GM18505 (cell line): Measurements from ENCODE around the gene CHRM1.
"Not testable (repeated sequence)": the region's sequence is repeated elsewhere in the genome, so short reads cannot be mapped to it uniquely, and the experiment has no call there.

Experiments
- ATAC-seq: cut with Tn5 transposase; IDR thresholded peaks from one replicate; pipeline ENCODE4 v1.9.1; 2021; ENCODE audit not compliant: unreplicated experiment
- POLR2A ChIP-seq: IDR thresholded peaks from 4 replicates; pipeline ENCODE4 v1.6.1; 2011; ENCODE audit warnings: borderline replicate concordance; ENCODE audit not compliant: insufficient read depth, insufficient read length; ENCODE audit errors: extremely low read depth

Gene CHRM1

GRCh38 chr11:62921201-62921572 lies at the start of gene CHRM1:
Gene CHRM1 (minus strand): TSS chr11:62921363. CDS start chr11:62911100, 10,263 bp downstream.
- TF ChIP-seq POLR2A, result no peak
- no peak for ATAC-seq

GRCh38 chr11:62965574-62965973 lies 44.4 kb upstream of the CHRM1 start:
- no peak for TF ChIP-seq POLR2A
- ATAC-seq, result no peak

DNA sequence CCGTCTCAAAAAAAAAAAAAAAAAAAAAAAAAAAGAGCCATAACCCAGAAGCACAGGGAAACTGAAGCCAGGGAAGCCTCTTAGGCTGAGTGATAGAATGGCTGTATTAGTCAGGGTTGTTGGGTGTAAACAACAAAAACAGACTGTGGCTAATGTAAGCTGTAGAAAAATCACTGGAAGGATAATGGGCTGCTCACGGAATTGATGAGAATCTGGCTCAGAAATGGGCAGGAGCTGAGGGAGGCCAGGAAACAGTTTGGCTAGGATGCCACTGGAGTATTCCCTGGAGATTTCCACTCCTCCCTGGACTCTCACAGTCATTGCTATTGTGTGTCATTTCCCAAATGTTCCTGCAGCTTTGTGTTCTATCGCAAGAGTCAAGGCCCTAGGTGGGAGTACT lies 41.2 kb upstream of the CHRM1 start:
- TF ChIP-seq POLR2A, result no peak
- ATAC-seq, result no peak

GRCh38 chr11:62961017-62961570 lies 39.9 kb upstream of the CHRM1 start:
- no peak for TF ChIP-seq POLR2A
- no peak for ATAC-seq

DNA sequence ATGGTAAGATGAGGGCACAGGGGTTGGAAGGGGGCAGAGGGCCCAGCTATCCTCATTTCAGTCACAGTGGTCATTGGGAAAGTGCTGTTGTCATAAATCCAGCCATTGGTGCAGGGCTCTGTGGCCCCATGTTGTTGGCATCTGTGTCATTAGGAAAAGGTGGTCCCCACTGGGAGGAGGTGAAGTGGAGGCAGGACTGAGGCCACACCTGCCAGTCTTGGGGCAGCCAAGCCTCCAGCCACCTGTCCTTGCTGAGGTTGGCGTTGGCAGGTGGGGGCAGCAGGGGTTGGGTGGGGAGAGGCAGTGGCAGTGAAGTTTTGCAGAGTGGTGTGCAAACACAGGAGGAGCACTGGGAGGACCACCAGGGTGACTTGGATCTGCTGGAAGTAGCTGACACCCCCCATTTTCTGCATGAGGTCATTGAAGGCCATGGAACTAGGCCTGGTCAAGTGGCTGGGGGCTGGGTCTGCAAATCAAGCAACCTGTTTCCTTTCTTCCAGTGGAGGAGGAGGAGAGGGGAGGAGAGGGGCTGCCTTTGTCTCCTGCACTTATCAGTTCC lies 38.3 kb upstream of the CHRM1 start:
- ATAC-seq, result no peak
- no peak for TF ChIP-seq POLR2A

DNA sequence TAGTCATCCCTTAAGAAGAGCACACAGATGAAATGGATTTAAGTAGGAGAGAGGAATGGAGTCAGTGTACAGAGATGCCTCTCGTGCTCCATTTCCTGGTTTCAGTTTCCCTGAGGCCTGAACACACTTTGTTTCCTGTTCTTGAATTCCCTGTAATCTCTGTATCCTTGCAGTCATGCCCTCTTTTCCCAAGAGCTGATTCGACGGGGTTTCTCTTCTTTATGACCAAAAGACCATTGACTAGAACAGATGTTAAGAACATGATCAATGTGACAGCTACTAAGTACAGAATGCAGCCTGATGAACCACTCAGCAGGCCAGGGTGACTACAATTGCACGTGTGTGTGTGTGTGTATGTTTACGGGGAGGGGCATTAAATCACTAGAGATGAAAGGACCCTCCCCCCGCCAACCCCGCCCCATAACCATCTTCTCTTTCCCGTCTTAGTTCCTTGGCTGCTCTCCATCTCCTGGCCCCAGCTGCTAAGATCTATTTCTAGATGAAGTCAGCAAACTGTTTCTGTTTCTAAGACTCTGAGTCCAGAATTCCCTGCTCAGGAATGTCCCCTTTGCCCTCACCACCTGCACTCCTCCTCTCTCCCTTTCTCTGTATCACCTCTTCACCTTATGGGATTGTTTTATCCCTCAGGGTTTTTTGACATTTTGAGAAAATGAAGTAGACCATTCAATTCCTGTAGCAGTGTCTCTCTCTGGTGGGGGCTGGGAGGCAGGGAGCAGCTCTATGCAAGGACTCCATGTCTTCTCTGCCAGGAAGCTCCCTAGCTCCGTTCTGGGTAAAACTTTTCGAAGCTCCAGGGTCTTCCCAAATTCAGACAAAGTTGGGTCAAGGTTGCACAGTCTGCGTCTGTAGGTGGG lies 37.6 kb upstream of the CHRM1 start:
- TF ChIP-seq POLR2A, result no peak
- no peak for ATAC-seq

DNA sequence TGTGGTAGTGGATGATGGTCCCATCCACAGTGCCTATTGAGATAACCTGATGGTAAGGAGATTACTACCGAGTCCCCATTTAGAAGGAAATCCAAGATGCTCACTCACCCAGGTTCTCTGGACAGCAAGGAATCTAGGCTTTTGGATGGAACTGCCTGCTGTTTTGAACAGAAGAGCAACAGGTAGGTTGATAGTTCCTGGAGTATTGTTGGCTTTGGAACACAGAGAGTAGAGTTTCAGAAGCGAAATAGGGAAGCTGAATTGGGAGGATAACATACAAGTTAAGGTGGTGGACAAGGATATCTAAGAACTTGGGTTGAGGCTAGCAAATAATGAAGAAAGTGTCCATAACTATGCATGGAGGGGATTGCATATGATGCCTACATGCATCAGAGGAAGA lies 36.0 kb upstream of the CHRM1 start:
- ATAC-seq, result no peak
- TF ChIP-seq POLR2A, result no peak

DNA sequence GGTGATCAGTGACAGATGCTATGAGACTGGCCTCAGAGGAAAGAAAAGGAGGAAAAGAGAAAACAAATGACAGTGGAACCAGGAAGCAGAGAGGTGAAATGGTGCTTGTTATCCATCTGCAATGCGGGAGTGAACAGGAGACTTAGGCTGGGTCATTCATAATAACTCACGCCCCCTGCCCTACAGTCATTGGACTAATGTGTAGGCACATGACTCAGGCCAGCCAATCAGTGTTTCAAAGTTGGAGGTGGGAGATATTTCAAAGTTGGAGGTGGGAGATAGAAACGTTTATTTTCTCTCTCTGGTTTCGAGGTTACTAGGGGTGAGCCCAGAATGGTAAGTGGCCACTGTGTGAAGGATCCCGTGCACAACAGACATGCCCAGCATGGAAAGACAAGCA lies 33.3 kb upstream of the CHRM1 start:
- ATAC-seq, result no peak
- TF ChIP-seq POLR2A, result no peak

DNA sequence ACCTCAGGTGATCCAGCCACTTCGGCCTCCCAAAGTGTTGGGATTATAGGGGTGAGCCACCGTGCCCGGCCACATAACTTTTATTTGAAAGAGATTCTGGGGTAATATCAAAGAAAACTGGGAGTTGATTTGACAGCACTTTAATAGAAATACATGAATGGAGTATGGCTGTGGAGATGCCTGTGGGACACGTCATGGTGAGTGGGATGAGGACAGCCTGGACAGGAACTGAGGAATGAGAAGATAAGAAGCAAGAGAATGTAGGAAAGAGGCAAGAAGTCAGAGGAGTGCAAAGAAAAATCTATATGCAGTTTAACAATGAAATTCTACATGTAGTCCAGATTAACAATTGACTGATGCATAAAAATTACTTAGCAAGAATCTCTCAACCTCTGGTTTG lies 32.6 kb upstream of the CHRM1 start:
- no peak for TF ChIP-seq POLR2A
- ATAC-seq, result no peak

DNA sequence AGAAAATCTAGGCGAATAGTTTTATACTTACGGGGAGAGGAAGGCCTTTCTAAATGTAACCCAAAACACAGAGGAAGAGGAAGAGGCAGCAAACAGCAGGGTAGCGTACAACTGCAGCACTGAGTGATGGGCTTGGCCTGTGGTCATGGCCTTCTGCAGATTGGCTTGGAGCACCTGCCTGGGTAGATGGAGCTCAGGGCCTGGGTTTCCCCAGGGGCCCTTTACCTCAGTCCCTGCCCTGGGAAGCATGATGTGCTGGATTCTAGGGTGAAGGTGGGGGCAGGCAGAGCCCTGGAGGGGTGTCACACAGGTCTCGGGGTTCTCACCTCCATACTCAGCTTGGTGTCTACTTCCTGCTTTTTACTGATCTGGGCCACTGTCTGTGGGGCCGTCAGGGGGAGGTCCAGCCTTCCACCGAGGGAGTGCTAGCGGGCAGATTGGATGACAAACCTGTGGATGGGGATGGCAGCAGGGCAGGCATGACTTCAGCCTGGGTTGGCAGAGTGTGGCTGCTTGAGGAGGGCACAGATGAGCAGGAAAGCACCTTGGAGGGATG lies 27.7 kb upstream of the CHRM1 start:
- ATAC-seq, result no peak

DNA sequence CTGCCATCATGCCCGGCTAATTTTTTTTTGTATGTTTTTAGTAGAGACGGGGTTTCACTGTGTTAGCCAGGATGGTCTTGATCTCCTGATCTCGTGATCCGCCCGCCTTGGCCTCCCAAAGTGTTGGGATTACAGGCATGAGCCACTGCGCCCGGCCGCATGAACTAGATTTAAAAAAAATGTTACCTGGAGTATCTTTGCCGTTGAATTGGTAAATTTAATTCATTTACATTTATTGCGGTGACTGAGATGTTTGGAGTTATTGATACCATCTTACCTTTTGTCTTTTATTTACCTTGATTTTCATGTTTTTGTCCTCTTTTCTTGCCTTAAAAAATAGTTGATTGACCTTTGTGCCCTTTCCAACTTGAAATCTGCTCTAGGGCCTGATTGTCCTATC lies 24.4 kb upstream of the CHRM1 start:
- ATAC-seq, result not testable (repeated sequence)

More for the DNA sequence above, 27.7 kb upstream of the CHRM1 start:
- TF ChIP-seq POLR2A, result no peak

DNA sequence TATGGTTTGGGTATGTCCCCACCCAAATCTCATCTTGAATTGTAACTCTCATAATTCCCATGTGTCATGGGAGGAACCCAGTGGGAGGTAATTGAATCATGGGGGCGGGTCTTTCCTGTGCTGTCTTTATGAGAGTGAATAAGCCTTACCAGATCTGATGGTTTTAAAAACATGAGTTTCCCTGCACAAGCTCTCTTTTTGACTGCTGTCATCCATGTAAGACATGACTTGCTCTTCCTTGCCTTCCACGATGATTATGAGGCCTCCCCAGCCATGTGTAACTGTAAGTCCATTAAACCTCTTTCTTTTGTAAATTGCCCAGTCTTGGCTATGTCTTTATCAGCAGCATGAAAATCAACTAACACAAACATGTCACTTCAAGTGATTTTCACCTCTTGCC lies 16.4 kb upstream of the CHRM1 start:
- ATAC-seq, result not testable (repeated sequence)

DNA sequence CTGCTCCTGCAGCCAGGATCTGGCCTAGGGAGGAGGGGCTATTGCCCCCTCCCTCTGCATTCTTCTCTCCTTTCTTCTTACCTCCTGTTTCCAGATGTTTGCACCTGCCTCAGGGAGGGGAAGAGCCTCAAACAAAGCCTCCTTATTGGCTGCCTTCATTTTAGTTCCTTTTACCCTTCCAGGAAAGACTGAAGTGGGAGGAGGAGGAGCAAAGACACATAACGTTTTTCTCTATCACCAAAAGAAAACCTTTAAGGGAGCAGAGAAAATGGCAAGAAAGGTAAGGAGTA lies 13.3 kb upstream of the CHRM1 start:
- TF ChIP-seq POLR2A, result no peak
- ATAC-seq, result no peak
